ENCODE data around the gene MYLK.

GRCh38 chr3:123805101-123805500 lies 79.0 kb downstream of the MYLK start:
- no peak for TF ChIP-seq CTCF (optimal IDR thresholded peaks at IDR 0.05 in 1 of 3, IDR thresholded peaks at IDR 0.05 in 1 of 3, conservative IDR thresholded peaks at IDR 0.05 in 1 of 3; ENCODE audit: extremely low read depth in 1 of 3, insufficient read depth in 2 of 3, low read length in 3 of 3)
- no peak for TF ChIP-seq EZH2 (IDR thresholded peaks at IDR 0.05; ENCODE audit: low read length)

Measured in keratinocyte (primary cell).